ENCODE measurements around the gene EGFL7.
A peak's percentile ranks its signal among the peaks of the same experiment; 100 is the strongest.

Gene EGFL7

GRCh38 chr9:136709454-136710109, 46.9 kb downstream of the EGFL7 start:
- CTCF ChIA-PET, result no interaction called here
- H3K27ac ChIP-seq (ENCODE audit: extremely low read depth, low read depth, low read length), result no peak overlapping the region
- H3K9me3 ChIP-seq (ENCODE audit: control insufficient read depth, insufficient read depth, low read depth, low read length), result no peaks in the 10 kb centered on the region
- H3K36me3 ChIP-seq (ENCODE audit: control insufficient read depth in 2 of 2, insufficient read depth in 1 of 2, low read length in 2 of 2), result peaks cover 0 to 6% of the 10 kb centered on the region in 2 experiments; a peak in 2 of 3 replicates
- H3K4me3 ChIP-seq (ENCODE audit: low read depth, low read length), result no peak overlapping the region
- POLR2A ChIA-PET, result interaction anchor here (0.6 to 1.3 kb wide), 2 partner anchors 18 to 228 kb away, joined by 3 to 5 read pairs; no protein-coding TSS in a partner anchor
- H3K4me1 ChIP-seq (ENCODE audit: control insufficient read depth, insufficient read depth, low read length), result no peaks in the 10 kb centered on the region
- no peak for TF ChIP-seq ZNF658 (tag by site-specific recombination; IDR thresholded peaks at IDR 0.05)
- TF ChIP-seq OSR2 (tag by site-specific recombination; IDR thresholded peaks at IDR 0.05), result no peak
- no peak for TF ChIP-seq KLF9 (tag by site-specific recombination; IDR thresholded peaks at IDR 0.05; ENCODE audit: low read depth)
- TF ChIP-seq ZNF223 (tag by site-specific recombination; IDR thresholded peaks at IDR 0.05), result no peak
- peak; percentile 63 for TF ChIP-seq KLF1 (tag by site-specific recombination; IDR thresholded peaks at IDR 0.05)
- no peak for TF ChIP-seq ZNF548 (tag by site-specific recombination; IDR thresholded peaks at IDR 0.05)
- no peak for TF ChIP-seq ZNF416 (tag by site-specific recombination; IDR thresholded peaks at IDR 0.05)
- TF ChIP-seq ZNF600 (tag by site-specific recombination; IDR thresholded peaks at IDR 0.05), result 0 out of 2 replicates have a peak, but pooled peaks have one; percentile 19
- TF ChIP-seq ZNF423 (tag by site-specific recombination; IDR thresholded peaks at IDR 0.05), result no peak
- no peak for TF ChIP-seq ZNF146 (tag by site-specific recombination; IDR thresholded peaks at IDR 0.05)
- TF ChIP-seq ZNF132 (tag by site-specific recombination; IDR thresholded peaks at IDR 0.05; ENCODE audit: borderline replicate concordance), result no peak
- no peak for TF ChIP-seq ZSCAN4 (tag by site-specific recombination; IDR thresholded peaks at IDR 0.05)
- no peak for TF ChIP-seq ZNF391 (tag by site-specific recombination; IDR thresholded peaks at IDR 0.05; ENCODE audit: borderline replicate concordance, low read depth)
- no peak for TF ChIP-seq ZFP3 (tag by site-specific recombination; IDR thresholded peaks at IDR 0.05; ENCODE audit: low read depth)
- no peak for TF ChIP-seq ZNF169 (tag by site-specific recombination; IDR thresholded peaks at IDR 0.05)
- peak; percentile 51; the same call in 1 of the 2 replicates for TF ChIP-seq GLIS2 (tag by site-specific recombination; IDR thresholded peaks at IDR 0.05)
- no peak for TF ChIP-seq HIC1 (tag by site-specific recombination; IDR thresholded peaks at IDR 0.05)
- no peak for TF ChIP-seq INSM2 (tag by site-specific recombination; IDR thresholded peaks at IDR 0.05)
- no peak for TF ChIP-seq ZEB2 (tag by site-specific recombination; IDR thresholded peaks at IDR 0.05)
- TF ChIP-seq ZNF175 (tag by site-specific recombination; IDR thresholded peaks at IDR 0.05), result no peak
- no peak for TF ChIP-seq ZNF362 (tag by site-specific recombination; IDR thresholded peaks at IDR 0.05)
- TF ChIP-seq ZBTB48 (tag by site-specific recombination; IDR thresholded peaks at IDR 0.05), result no peak
- no peak for TF ChIP-seq REPIN1 (tag by site-specific recombination; IDR thresholded peaks at IDR 0.05; ENCODE audit: low read depth)
- TF ChIP-seq ZNF221 (tag by site-specific recombination; IDR thresholded peaks at IDR 0.05; ENCODE audit: borderline replicate concordance), result no peak
- TF ChIP-seq ZNF664 (tag by site-specific recombination; IDR thresholded peaks at IDR 0.05), result no peak
- TF ChIP-seq ZNF501 (tag by site-specific recombination; IDR thresholded peaks at IDR 0.05), result no peak
- TF ChIP-seq GLIS1 (tag by site-specific recombination; IDR thresholded peaks at IDR 0.05), result peak; percentile 48; the same call in 1 of the 2 replicates
- TF ChIP-seq ZNF792 (tag by site-specific recombination; IDR thresholded peaks at IDR 0.05), result no peak
- no peak for TF ChIP-seq ZNF449 (tag by site-specific recombination; IDR thresholded peaks at IDR 0.05)
- TF ChIP-seq ZBTB26 (tag by site-specific recombination; optimal IDR thresholded peaks at IDR 0.05), result no peak
- no peak for TF ChIP-seq GFI1B (tag by site-specific recombination; IDR thresholded peaks at IDR 0.05)

All from HEK293 (cell line).